HEK293 (cell line): ENCODE data around the gene FERMT3.

Experiments
- CTCF ChIA-PET: fragments of 350-600 bp; formaldehyde crosslinking; extraction: SDS; loops from one replicate; lab custom pipeline; 2021; ENCODE audit warnings: antibody characterized with exemption; lab: Yijun Ruan, JAX
- POLR2A ChIA-PET: fragments of 300-600 bp; formaldehyde crosslinking; extraction: SDS; loops from one replicate; lab custom pipeline; 2020; ENCODE audit warnings: antibody characterized with exemption, inconsistent platforms; lab: Yijun Ruan, JAX
- H3K27ac ChIP-seq: fragments of 200-500 bp; sonication (Bioruptor generic); 2 replicates; pipeline ENCODE4 v1.5.1; 2014; ENCODE audit warnings: low read depth, low read length, control low read depth, inconsistent platforms; ENCODE audit errors: extremely low read depth
- H3K36me3 ChIP-seq, 2 experiments: fragments of 200-500 bp in 1 of 2; sonication (Bioruptor generic) in 1 of 2; 1 replicate in 1 of 2; 2 replicates in 1 of 2; pipeline ENCODE4 v1.5.1; 2014 to 2017; ENCODE audit warnings: inconsistent platforms in 2 of 2, low read length in 2 of 2; ENCODE audit not compliant: control insufficient read depth in 2 of 2, insufficient read depth in 1 of 2
- H3K4me1 ChIP-seq: fragments of 200-500 bp; sonication (Bioruptor generic); 2 replicates; pipeline ENCODE4 v1.5.1; 2014; ENCODE audit warnings: mild to moderate bottlenecking, low read length, inconsistent platforms; ENCODE audit not compliant: control insufficient read depth, insufficient read depth
- H3K4me3 ChIP-seq: 2 replicates; pipeline ENCODE4 v1.5.1; 2011; ENCODE audit warnings: low read depth, mild to moderate bottlenecking, control low read depth, low read length, moderate library complexity
- H3K9me3 ChIP-seq: fragments of 200-500 bp; sonication (Bioruptor generic); 2 replicates; pipeline ENCODE4 v1.5.1; 2014; ENCODE audit warnings: low read depth, low read length, inconsistent platforms; ENCODE audit not compliant: control insufficient read depth, insufficient read depth
- CTCF ChIP-seq: fragments of 450-650 bp; formaldehyde crosslinking; IDR thresholded peaks from 2 replicates; pipeline ENCODE4 v1.5.1; 2016; ENCODE audit warnings: missing biosample characterization, missing genetic modification characterization
- GLIS2 ChIP-seq: fragments of 450-650 bp; formaldehyde crosslinking; IDR thresholded peaks from 2 replicates; pipeline ENCODE4 v1.5.1; 2016; ENCODE audit warnings: missing biosample characterization, missing genetic modification characterization
- HIC1 ChIP-seq: fragments of 450-650 bp; formaldehyde crosslinking; IDR thresholded peaks from 2 replicates; pipeline ENCODE4 v1.5.1; 2016; ENCODE audit warnings: missing biosample characterization, missing genetic modification characterization
- INSM2 ChIP-seq: fragments of 450-650 bp; formaldehyde crosslinking; IDR thresholded peaks from 2 replicates; pipeline ENCODE4 v1.5.1; 2016; ENCODE audit warnings: missing biosample characterization, missing genetic modification characterization
- KLF17 ChIP-seq: fragments of 450-650 bp; formaldehyde crosslinking; IDR thresholded peaks from 2 replicates; pipeline ENCODE4 v1.5.1; 2016; ENCODE audit warnings: missing biosample characterization, missing genetic modification characterization
- ZBTB1 ChIP-seq: fragments of 450-650 bp; formaldehyde crosslinking; IDR thresholded peaks from 2 replicates; pipeline ENCODE4 v1.5.1; 2016; ENCODE audit warnings: missing biosample characterization, missing genetic modification characterization
- ZBTB48 ChIP-seq: fragments of 450-650 bp; formaldehyde crosslinking; IDR thresholded peaks from 2 replicates; pipeline ENCODE4 v1.5.1; 2016; ENCODE audit warnings: missing biosample characterization, missing genetic modification characterization
- ZBTB6 ChIP-seq: fragments of 450-650 bp; formaldehyde crosslinking; IDR thresholded peaks from 2 replicates; pipeline ENCODE4 v1.5.1; 2017; ENCODE audit warnings: missing biosample characterization, missing genetic modification characterization
- ZNF155 ChIP-seq: fragments of 450-650 bp; formaldehyde crosslinking; IDR thresholded peaks from 2 replicates; pipeline ENCODE4 v1.5.1; 2016; ENCODE audit warnings: missing biosample characterization, missing genetic modification characterization
- ZNF335 ChIP-seq: fragments of 450-650 bp; formaldehyde crosslinking; conservative IDR thresholded peaks from 2 replicates; pipeline ENCODE4 v1.5.1; 2016; ENCODE audit warnings: missing biosample characterization, missing genetic modification characterization
- ZNF404 ChIP-seq: fragments of 450-650 bp; formaldehyde crosslinking; IDR thresholded peaks from 2 replicates; pipeline ENCODE4 v1.5.1; 2017; ENCODE audit warnings: missing biosample characterization, missing genetic modification characterization
- ZNF529 ChIP-seq: fragments of 450-650 bp; formaldehyde crosslinking; IDR thresholded peaks from 2 replicates; pipeline ENCODE4 v1.5.1; 2017; ENCODE audit warnings: missing genetic modification characterization, missing biosample characterization; ENCODE audit not compliant: insufficient replicate concordance
- ZNF558 ChIP-seq: fragments of 450-650 bp; formaldehyde crosslinking; IDR thresholded peaks from 2 replicates; pipeline ENCODE4 v1.5.1; 2016; ENCODE audit warnings: missing biosample characterization, missing genetic modification characterization
- ZNF692 ChIP-seq: fragments of 450-650 bp; formaldehyde crosslinking; IDR thresholded peaks from 2 replicates; pipeline ENCODE4 v1.5.1; 2016; ENCODE audit warnings: missing biosample characterization, missing genetic modification characterization
- ZNF707 ChIP-seq: fragments of 450-650 bp; formaldehyde crosslinking; IDR thresholded peaks from 2 replicates; pipeline ENCODE4 v1.5.1; 2016; ENCODE audit warnings: missing biosample characterization, missing genetic modification characterization
- ZSCAN5A ChIP-seq: fragments of 450-650 bp; formaldehyde crosslinking; IDR thresholded peaks from 2 replicates; pipeline ENCODE4 v1.5.1; 2016; ENCODE audit warnings: missing biosample characterization, missing genetic modification characterization
- ZXDB ChIP-seq: fragments of 450-650 bp; formaldehyde crosslinking; IDR thresholded peaks from 2 replicates; pipeline ENCODE4 v1.5.1; 2016; ENCODE audit warnings: missing biosample characterization, missing genetic modification characterization

Gene FERMT3

GRCh38 chr11:64165481-64165841 lies 41.1 kb upstream of the FERMT3 start:
- H3K4me1 ChIP-seq = 0 out of 2 replicates have a peak, but pooled peaks cover 2% of the 10 kb centered on the region
- H3K4me3 ChIP-seq = peak overlapping the region; percentile 59
- H3K9me3 ChIP-seq = no peaks in the 10 kb centered on the region
- POLR2A ChIA-PET = interaction anchor here (0.6 to 2.9 kb wide), 4 partner anchors 20 to 191 kb away, joined by 3 to 20 read pairs (median 4); partner anchors contain the start of genes COX8A and STIP1
- TF ChIP-seq ZNF692 (no peak), ZNF404 (tag by site-specific recombination) (no peak), ZNF529 (no peak), GLIS2 (tag by site-specific recombination) (peak; percentile 80), CTCF (tag by site-specific recombination) (peak; percentile 59), ZNF707 (tag by site-specific recombination) (no peak)
- peak overlapping the region; percentile 47; the same call in 1 of the 2 replicates for H3K27ac ChIP-seq
- H3K36me3 ChIP-seq = peaks cover 0 to 2% of the 10 kb centered on the region in 2 experiments; a peak in 1 of 3 replicates
- CTCF ChIA-PET = interaction anchor here (0.6 to 0.9 kb wide), 3 partner anchors 15 to 1706 kb away, joined by 3 to 5 read pairs (median 4); no protein-coding TSS in a partner anchor

- Histone ChIP-seq H3K4me1 (0 out of 2 replicates have a peak, but pooled peaks cover 2% of the 10 kb centered on the region), H3K4me3 (peak within 1 kb of the TSS; percentile 59), H3K9me3 (no peaks in the 10 kb centered on the region), H3K27ac (peak within 1 kb of the TSS; percentile 47; the same call in 1 of the 2 replicates), H3K36me3 (peaks cover 0 to 2% of the 10 kb centered on the region in 2 experiments; a peak in 1 of 3 replicates)
- POLR2A ChIA-PET = interaction anchor here (0.9 to 2.9 kb wide), 4 partner anchors 16 to 327 kb away, joined by 3 to 20 read pairs (median 4); partner anchors contain the start of genes COX8A, MARK2 and STIP1
- CTCF ChIA-PET = interaction anchor here (0.6 to 1.0 kb wide), 3 partner anchors 10 to 359 kb away, joined by 3 to 6 read pairs (median 4); no protein-coding TSS in a partner anchor
- TF ChIP-seq ZNF335 (tag by site-specific recombination) (peak; percentile 88), KLF17 (tag by site-specific recombination) (0 out of 2 replicates have a peak, but pooled peaks have one; percentile 44), ZNF558 (tag by site-specific recombination) (no peak), ZBTB6 (no peak), ZBTB1 (tag by site-specific recombination) (no peak), ZNF155 (tag by site-specific recombination) (no peak), HIC1 (tag by site-specific recombination) (peak; percentile 50; the same call in 1 of the 2 replicates), ZXDB (tag by site-specific recombination) (peak; percentile 69; the same call in 1 of the 2 replicates), ZSCAN5A (tag by site-specific recombination) (peak; percentile 62; the same call in 1 of the 2 replicates), INSM2 (no peak), ZBTB48 (no peak)
These were observed 40.5 kb upstream of the FERMT3 start, which contains the start of gene MACROD1 for GRCh38 chr11:64165842-64166635. Gene MACROD1 (minus strand): TSS chr11:64166113. CDS start chr11:64165994, 119 bp downstream.
